SKM-1 treated with dmso at 0.1 percent for 144 hours (cell line): Measurements from ENCODE around the gene CDC25A.
"Not testable (repeated sequence)": the region's sequence is repeated elsewhere in the genome, so short reads cannot be mapped to it uniquely, and the experiment has no call there.

Experiments used
- DNase-seq: peaks from one replicate; lab custom pipeline; 2025; ENCODE audit not compliant: unreplicated experiment; lab: John Stamatoyannopoulos, UW

The CDC25A gene

DNA sequence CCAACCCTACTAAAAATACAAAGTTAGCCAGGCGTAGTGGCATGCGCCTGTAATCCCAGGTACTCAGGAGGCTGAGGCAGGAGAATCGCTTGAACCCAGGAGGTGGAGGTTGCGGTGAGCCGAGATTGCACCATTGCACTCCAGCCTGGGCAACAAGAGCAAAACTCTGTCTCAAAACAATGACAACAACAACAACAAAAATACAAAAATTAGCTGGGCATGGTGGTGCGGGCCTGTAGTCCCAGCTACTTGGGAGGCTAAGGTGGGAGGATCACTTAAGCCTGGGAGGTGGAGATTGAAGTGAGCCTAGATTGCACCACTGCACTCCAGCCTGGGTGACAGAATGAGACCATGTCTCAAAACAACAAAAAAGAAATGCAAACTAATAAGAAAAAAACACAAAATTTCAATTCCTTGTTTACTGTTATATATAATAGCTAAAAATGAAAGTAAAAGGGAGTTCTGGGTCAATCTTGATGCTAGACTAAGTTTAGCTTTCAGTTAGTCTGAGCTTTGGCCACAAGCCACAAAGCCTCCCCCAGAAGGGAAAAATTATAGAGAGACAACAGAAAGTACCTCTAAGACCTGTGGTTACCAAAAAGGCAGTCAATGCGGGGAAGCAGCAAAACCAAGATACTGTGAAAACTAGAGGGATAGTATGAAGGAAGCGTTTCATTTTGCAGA is 76.0 kb downstream of the CDC25A start:
- DNase-seq, result not testable (repeated sequence)

- no peak for DNase-seq
Measured at GRCh38 chr3:48110463-48110862, 77.8 kb downstream of the CDC25A start.

DNA sequence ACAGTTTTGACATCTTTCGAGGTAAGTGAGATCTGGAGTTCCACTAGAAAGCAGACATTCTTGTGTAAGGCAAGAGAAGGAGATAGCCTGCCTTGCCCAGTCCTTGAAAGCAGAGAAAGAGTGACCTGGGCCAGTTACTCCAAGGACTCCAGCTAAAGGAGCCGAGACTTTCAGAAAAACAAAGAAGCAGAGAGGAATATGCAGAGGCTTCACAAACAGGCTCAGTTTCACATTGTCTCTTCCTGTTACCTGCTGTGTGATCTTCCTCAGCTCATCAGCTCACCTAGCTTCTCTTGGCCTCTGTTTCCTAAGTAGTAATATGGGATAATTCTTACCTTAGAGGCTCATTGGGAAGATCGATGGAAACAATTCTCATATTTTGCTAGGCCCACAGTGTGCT is 81.0 kb downstream of the CDC25A start:
- DNase-seq, result no peak
